Activated naive CD4-positive, alpha-beta T cell treated with anti-CD3 and anti-CD28 coated beads, Interleukin-2, amount 50 U/mL, for 72 hours (primary cell): ENCODE measurements around the gene TTLL5. TPM values are rescaled to one million over a fixed set of nuclear protein-coding genes. Genes with fewer than 3 reads are reported as not detected.

Experiments
- ATAC-seq, 2 donors: fragments of 150-1000 bp; cut with Tn5 transposase; 2 replicates each; pipeline ENCODE4 v1.10.0; 2021; ENCODE audit warnings: mild to moderate bottlenecking in 2 of 2, moderate library complexity in 2 of 2
- DNase-seq, 2 donors: peaks; one replicate each; pipeline ENCODE4 v3.0.0; 2021 to 2022; ENCODE audit warnings: low spot score in 2 of 2
- H3K27ac Mint-ChIP-seq, 2 donors: one replicate each; pipeline ENCODE4 v1.8.0; 2022; ENCODE audit warnings: mild to moderate bottlenecking in 2 of 2, mixed read lengths in 2 of 2
- H3K36me3 Mint-ChIP-seq, 2 donors: one replicate each; pipeline ENCODE4 v1.8.0; 2022; ENCODE audit warnings: mixed read lengths in 2 of 2
- H3K9me3 Mint-ChIP-seq, 2 donors: one replicate each; pipeline ENCODE4 v1.8.0; 2022; ENCODE audit warnings: mixed read lengths in 2 of 2
- total RNA-seq, 2 donors: library from RNA; stranded (reverse); gene quantifications; one replicate each; pipeline ENCODE4 v1.2.3, GENCODE V29; 2022

Gene TTLL5
- total RNA-seq, 2 donors from 2014 or later = 36.6 TPM

DNA sequence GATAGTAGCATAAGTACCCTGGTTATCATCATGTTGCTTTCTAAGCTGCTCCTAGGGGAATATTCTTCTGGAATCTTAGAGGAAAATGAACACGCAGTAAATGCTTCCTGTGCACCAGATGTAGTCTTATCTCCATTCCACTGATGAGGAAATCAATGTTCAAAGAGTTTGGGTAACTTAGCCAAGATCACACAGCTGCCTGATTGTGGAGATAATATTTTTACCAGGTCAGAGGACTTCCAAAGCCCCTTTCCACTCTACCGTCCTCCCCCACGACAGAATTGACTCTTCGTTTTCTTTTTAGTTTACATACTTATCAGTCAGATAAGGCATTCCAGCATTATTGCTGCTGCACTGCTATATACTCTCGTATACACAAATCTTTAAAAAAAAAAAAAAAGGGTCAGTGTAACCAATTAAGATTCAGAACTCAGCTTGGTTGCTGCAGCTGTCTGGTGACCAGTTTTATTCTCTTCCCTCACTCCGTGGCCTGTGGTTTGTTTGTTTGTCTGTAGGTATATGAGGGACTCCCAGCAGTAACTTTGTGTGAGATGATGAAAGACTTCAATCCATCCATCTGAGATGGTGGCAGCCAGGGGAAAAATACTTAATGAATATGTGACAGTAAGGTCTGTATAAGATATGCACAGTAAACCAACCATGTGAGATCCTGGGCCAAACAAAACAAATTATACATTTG, 210.3 kb downstream of the TTLL5 start:
- H3K27ac Mint-ChIP-seq = no peak overlapping the region
- H3K9me3 Mint-ChIP-seq = no peaks in the 10 kb centered on the region
- DNase-seq = no peak
- peaks cover 0 to 6% of the 10 kb centered on the region in 2 donors for H3K36me3 Mint-ChIP-seq
- no peak for ATAC-seq

GRCh38 chr14:75875958-75876357, 214.9 kb downstream of the TTLL5 start:
- no peak overlapping the region for H3K27ac Mint-ChIP-seq
- ATAC-seq = peak in 1 of 2 donors; percentile 84

GRCh38 chr14:75876530-75876929, 215.5 kb downstream of the TTLL5 start:
- DNase-seq (no peak), ATAC-seq (no peak)
- no peak overlapping the region for H3K27ac Mint-ChIP-seq
- no peaks in the 10 kb centered on the region for H3K9me3 Mint-ChIP-seq
- H3K36me3 Mint-ChIP-seq = peaks cover 0 to 6% of the 10 kb centered on the region in 2 donors

More at GRCh38 chr14:75875958-75876357, 214.9 kb downstream of the TTLL5 start:
- Mint-ChIP-seq H3K36me3 (peaks cover 0 to 6% of the 10 kb centered on the region in 2 donors), H3K9me3 (no peaks in the 10 kb centered on the region)
- no peak for DNase-seq

GRCh38 chr14:75877292-75877691, 216.2 kb downstream of the TTLL5 start:
- no peaks in the 10 kb centered on the region for H3K9me3 Mint-ChIP-seq
- peak overlapping the region in 1 of 2 donors; percentile 55 for H3K27ac Mint-ChIP-seq
- ATAC-seq = no peak

DNA sequence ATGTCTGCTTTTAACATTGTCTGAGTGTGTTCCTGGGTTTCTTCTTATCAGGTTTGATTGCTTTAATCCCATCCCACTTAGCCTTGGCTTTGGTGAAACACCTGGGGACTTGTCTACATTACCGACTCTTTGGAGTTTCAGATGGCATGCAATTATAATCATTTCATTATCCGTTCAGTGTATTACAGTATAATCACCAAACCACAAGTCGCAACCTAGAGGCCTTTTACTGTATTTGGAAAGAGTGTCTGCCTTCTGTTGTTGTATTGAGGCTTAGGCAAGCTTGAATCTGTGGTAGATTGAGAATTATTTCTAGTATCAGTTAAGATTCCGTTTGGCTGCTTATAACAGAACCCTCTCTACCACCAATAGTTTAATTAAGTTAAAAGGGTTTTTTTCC, 216.8 kb downstream of the TTLL5 start:
- Mint-ChIP-seq H3K9me3 (no peaks in the 10 kb centered on the region), H3K27ac (no peak overlapping the region), H3K36me3 (peaks cover 0 to 6% of the 10 kb centered on the region in 2 donors)
- ATAC-seq (no peak), DNase-seq (no peak)

More at GRCh38 chr14:75877292-75877691, 216.2 kb downstream of the TTLL5 start:
- peaks cover 0 to 6% of the 10 kb centered on the region in 2 donors for H3K36me3 Mint-ChIP-seq
- no peak for DNase-seq

DNA sequence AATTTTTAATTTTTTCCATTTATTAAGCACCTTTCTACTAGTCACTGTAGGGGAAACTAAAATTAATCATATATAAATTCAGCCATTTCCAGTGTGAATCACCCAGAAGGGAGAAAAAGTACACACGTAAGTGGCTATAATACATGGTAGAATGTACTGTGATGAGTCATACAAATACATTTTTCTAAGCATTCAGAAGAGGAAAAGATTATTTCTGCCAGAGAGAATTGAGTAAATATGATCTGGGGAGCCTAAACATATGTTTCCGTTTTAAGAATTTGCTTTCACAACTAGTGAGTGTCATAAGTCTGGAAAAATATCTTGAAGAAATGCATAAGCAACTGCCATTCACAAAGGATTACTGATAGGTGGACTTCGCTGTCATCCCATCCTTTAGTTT, 218.0 kb downstream of the TTLL5 start:
- H3K36me3 Mint-ChIP-seq = no peaks in the 10 kb centered on the region
- no peak for DNase-seq
- ATAC-seq = peak; percentile 61 to 92
- no peak overlapping the region for H3K27ac Mint-ChIP-seq
- no peaks in the 10 kb centered on the region for H3K9me3 Mint-ChIP-seq

GRCh38 chr14:75880512-75880911, 219.5 kb downstream of the TTLL5 start:
- Mint-ChIP-seq H3K36me3 (no peaks in the 10 kb centered on the region), H3K27ac (no peak overlapping the region), H3K9me3 (no peaks in the 10 kb centered on the region)
- ATAC-seq = no peak
- DNase-seq = no peak

GRCh38 chr14:75881994-75882393, 220.9 kb downstream of the TTLL5 start:
- no peak for ATAC-seq
- H3K27ac Mint-ChIP-seq = no peak overlapping the region
- H3K9me3 Mint-ChIP-seq = no peaks in the 10 kb centered on the region
- DNase-seq = no peak
- no peaks in the 10 kb centered on the region for H3K36me3 Mint-ChIP-seq

GRCh38 chr14:75884198-75884611, 223.2 kb downstream of the TTLL5 start:
- H3K27ac Mint-ChIP-seq = no peak overlapping the region

GRCh38 chr14:75885829-75886228, 224.8 kb downstream of the TTLL5 start:
- DNase-seq = no peak

More at GRCh38 chr14:75884198-75884611, 223.2 kb downstream of the TTLL5 start:
- DNase-seq = no peak
- peaks cover 0 to 5% of the 10 kb centered on the region in 2 donors for H3K36me3 Mint-ChIP-seq
- H3K9me3 Mint-ChIP-seq = no peaks in the 10 kb centered on the region
- ATAC-seq = no peak

DNA sequence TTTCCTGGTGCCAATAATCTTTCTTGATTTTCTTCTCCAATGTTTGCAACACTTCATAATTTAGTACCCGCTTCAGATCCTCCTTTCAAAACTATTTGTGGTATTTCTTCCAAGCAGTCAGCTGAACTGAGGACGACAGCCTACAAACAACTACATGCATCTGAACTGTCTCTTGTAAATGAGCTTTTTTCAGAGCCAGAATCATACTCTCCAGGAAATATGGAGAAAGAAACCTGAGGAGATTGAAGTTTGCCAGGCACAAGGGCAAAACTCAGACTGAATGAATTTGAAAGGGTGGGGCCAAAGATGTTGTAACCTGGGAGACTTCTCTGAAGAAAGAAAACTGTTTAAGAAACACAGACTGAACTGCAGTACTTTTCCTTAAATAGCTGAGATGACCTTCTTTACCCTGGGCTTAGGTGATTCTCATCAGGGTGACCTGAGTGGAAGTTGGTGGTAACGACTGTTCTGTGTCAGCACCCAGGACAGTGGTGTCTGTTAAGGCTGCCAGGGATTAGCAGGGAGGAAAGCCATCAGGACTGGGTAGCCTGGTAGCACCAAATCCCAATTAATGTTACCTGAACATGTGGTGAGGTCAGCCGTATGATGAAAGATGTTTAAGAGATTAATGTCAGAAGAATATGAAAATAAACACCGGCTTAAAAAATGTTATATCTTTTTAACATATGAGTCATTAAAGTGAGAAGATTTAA, 225.7 kb downstream of the TTLL5 start:
- Mint-ChIP-seq H3K27ac (no peak overlapping the region), H3K9me3 (no peaks in the 10 kb centered on the region), H3K36me3 (peaks cover 0 to 5% of the 10 kb centered on the region in 2 donors)
- ATAC-seq = no peak
- DNase-seq = no peak

More at GRCh38 chr14:75885829-75886228, 224.8 kb downstream of the TTLL5 start:
- H3K27ac Mint-ChIP-seq = no peak overlapping the region
- H3K9me3 Mint-ChIP-seq = no peaks in the 10 kb centered on the region
- H3K36me3 Mint-ChIP-seq = peaks cover 0 to 5% of the 10 kb centered on the region in 2 donors
- ATAC-seq = no peak

- ATAC-seq (no peak), DNase-seq (no peak)
- Mint-ChIP-seq H3K27ac (no peak overlapping the region), H3K9me3 (no peaks in the 10 kb centered on the region), H3K36me3 (peaks cover 0 to 5% of the 10 kb centered on the region in 2 donors)
These were observed 227.9 kb downstream of the TTLL5 start for GRCh38 chr14:75888945-75889344.

- no peaks in the 10 kb centered on the region for H3K9me3 Mint-ChIP-seq
- H3K36me3 Mint-ChIP-seq = no peaks in the 10 kb centered on the region
- no peak overlapping the region for H3K27ac Mint-ChIP-seq
- DNase-seq = no peak
- no peak for ATAC-seq
These were observed 235.3 kb downstream of the TTLL5 start for GRCh38 chr14:75896341-75896740.

GRCh38 chr14:75904311-75904710, 243.3 kb downstream of the TTLL5 start:
- DNase-seq (no peak), ATAC-seq (no peak)
- no peaks in the 10 kb centered on the region for H3K9me3 Mint-ChIP-seq
- no peaks in the 10 kb centered on the region for H3K36me3 Mint-ChIP-seq
- H3K27ac Mint-ChIP-seq = no peak overlapping the region

GRCh38 chr14:75905147-75905904, 244.3 kb downstream of the TTLL5 start:
- Mint-ChIP-seq H3K36me3 (no peaks in the 10 kb centered on the region), H3K27ac (peak overlapping the region in 1 of 2 donors; percentile 34), H3K9me3 (no peaks in the 10 kb centered on the region)
- ATAC-seq = no peak
- DNase-seq = no peak

DNA sequence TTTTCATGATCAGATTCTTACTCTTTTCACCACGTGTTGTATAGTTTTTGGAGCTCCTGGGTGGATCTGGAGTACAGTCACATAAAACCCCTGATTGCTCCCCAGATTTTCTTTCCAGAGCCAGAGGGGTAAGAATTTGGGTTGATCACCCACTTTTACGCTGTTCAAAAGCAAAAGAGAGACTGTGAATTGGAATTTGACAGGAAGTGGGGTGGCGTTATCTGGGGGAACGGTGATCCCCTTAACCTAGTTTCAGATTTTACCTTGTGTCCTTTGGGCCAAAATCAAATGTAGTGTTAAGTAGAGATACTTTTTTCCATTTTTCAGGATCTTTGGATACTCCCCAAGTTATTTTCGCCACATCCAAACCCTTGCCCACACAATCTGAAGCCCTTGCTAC, 245.2 kb downstream of the TTLL5 start:
- ATAC-seq (no peak), DNase-seq (no peak)
- Mint-ChIP-seq H3K27ac (no peak overlapping the region), H3K9me3 (no peaks in the 10 kb centered on the region), H3K36me3 (no peaks in the 10 kb centered on the region)
